Tibial nerve (tissue), 4 donors: ENCODE results near the gene LGI2.

Experiments used
- EP300 ChIP-seq, 2 donors: sonication (generic); formaldehyde crosslinking; IDR thresholded peaks; one replicate each; pipeline ENCODE4 v1.6.1; 2017; ENCODE audit warnings: antibody characterized with exemption in 2 of 2, mild to moderate bottlenecking in 1 of 2
- POLR2A ChIP-seq, 2 donors: fragments of 450-650 bp; IDR thresholded peaks; one replicate each; pipeline ENCODE4 v1.6.1; 2017; ENCODE audit warnings: antibody characterized with exemption in 2 of 2, mild to moderate bottlenecking in 2 of 2, moderate library complexity in 2 of 2
- TF ChIP-seq, protein P1 (sequence below), 5 experiments: fragments of 200-600 bp in 3 of 5; fragments of 450-650 bp in 2 of 5; sonication (generic) in 3 of 5; IDR thresholded peaks; one replicate each; pipeline ENCODE4 v1.5.1; 2016 to 2019; ENCODE audit warnings: antibody characterized with exemption in 5 of 5, mild to moderate bottlenecking in 3 of 5, moderate library complexity in 2 of 5

DNA sequence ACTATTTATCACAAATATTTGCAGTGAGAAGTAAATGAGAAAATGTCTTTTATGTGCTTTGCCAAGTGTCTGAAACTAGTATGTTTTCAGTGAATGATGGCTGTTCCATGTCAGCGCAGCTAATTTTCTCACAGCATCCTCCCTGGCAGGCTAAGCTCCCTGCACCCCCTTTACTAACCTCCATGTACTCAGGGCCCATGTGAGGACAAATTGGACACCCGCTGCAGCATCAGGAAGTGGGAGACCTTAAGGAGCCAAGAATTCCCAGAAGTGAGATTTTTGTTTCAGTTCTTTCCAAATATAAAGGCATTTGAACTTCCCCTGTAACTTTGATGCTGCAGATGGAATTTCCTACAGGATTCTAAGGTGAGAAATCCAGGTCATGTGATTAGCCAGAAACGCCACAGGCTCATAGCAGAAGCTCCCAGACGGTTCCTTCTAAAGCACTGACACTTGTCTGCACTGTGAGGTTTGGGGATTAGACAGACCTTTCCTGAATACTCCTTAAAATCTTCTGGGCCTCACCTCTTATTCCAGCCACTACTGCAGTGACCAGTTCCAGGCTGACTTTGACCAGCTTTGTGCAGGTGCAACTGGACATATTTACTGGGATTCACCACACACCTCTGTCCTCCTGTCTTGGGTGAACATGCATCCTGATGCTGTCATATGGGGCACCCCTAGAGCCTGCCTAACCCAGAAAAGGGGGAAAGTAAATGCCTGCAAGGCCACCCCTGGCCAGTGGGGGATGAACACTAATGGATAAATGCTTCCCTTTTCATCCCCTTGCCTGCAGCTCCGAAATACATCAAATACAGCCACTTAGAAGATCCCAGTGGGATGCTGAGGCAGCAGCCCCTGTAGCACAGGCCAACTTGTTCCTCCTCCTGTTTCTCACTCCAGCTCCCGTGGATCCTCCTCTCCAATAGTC lies 45.9 kb downstream of the LGI2 start:
- TF ChIP-seq, protein P1, sequence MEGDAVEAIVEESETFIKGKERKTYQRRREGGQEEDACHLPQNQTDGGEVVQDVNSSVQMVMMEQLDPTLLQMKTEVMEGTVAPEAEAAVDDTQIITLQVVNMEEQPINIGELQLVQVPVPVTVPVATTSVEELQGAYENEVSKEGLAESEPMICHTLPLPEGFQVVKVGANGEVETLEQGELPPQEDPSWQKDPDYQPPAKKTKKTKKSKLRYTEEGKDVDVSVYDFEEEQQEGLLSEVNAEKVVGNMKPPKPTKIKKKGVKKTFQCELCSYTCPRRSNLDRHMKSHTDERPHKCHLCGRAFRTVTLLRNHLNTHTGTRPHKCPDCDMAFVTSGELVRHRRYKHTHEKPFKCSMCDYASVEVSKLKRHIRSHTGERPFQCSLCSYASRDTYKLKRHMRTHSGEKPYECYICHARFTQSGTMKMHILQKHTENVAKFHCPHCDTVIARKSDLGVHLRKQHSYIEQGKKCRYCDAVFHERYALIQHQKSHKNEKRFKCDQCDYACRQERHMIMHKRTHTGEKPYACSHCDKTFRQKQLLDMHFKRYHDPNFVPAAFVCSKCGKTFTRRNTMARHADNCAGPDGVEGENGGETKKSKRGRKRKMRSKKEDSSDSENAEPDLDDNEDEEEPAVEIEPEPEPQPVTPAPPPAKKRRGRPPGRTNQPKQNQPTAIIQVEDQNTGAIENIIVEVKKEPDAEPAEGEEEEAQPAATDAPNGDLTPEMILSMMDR (IDR thresholded peaks at IDR 0.05) = no peak
- TF ChIP-seq EP300 (IDR thresholded peaks at IDR 0.05) (no peak), POLR2A (IDR thresholded peaks at IDR 0.05) (no peak)
